ENCODE results near the gene GNG11. TPM values are rescaled to one million over a fixed set of nuclear protein-coding genes. Genes with fewer than 3 reads are reported as not detected.
"Not testable (repeated sequence)": the region's sequence is repeated elsewhere in the genome, so short reads cannot be mapped to it uniquely, and the experiment has no call there.

Gene GNG11
- total RNA-seq, 1 donor from 2014 or later, result 0.86 TPM

GRCh38 chr7:93913197-93913596, 8.3 kb upstream of the GNG11 start:
- Mint-ChIP-seq H3K4me1 (peaks cover 10% of the 10 kb centered on the region), H3K4me3 (no peak overlapping the region), H3K36me3 (no peaks in the 10 kb centered on the region), H3K9me3 (no peaks in the 10 kb centered on the region), H3K27me3 (ENCODE audit: insufficient read depth, low read depth) (no peaks in the 10 kb centered on the region), H3K27ac (no peak overlapping the region)
- TF ChIP-seq EZH2phosphoT487 (IDR thresholded peaks at IDR 0.05), result no peak
- no peak for TF ChIP-seq EZH2 (IDR thresholded peaks at IDR 0.05)
- TF ChIP-seq CTCF (IDR thresholded peaks at IDR 0.05), result no peak
- Histone ChIP-seq H3K4me1 (no peaks in the 10 kb centered on the region), H3K9ac (no peak overlapping the region), H4K20me1 (ENCODE audit: low read depth) (no peaks in the 10 kb centered on the region), H3K79me2 (ENCODE audit: low read depth) (no peaks in the 10 kb centered on the region), H3K4me3 (no peak overlapping the region), H3K27me3 (no peaks in the 10 kb centered on the region), H3F3A (ENCODE audit: low read depth) (no peaks in the 10 kb centered on the region), H3K36me3 (no peaks in the 10 kb centered on the region), H3K4me2 (no peak overlapping the region), H2AFZ (replicated peaks) (no peak overlapping the region), H3K9me3 (ENCODE audit: low read depth) (no peaks in the 10 kb centered on the region), H3K27ac (no peak overlapping the region)
- no peak for DNase-seq (ENCODE audit: low spot score)

DNA sequence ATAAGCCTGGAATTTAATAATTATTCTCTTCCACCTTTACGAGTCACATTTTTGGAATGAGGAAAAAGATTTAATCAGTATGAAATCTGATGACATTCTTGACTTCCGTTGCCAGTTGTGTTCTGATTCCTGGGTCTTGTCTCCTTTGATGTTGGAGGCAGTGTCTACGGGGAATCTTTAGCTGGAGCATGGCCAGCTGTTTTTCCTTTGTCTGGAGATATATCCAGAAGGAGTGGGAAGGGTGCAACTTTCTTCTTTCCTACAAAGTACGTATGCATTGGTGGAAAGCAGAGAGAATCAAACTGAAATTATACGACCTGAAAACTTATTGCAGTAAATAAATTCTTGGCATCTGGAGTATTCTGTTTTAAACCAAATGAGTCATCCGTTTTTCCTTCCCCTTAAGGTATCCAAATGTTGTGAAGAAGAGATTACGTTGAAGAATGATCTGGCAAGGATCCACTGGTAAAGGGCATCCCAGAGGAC, 6.9 kb upstream of the GNG11 start:
- Mint-ChIP-seq H3K4me3 (no peak overlapping the region), H3K36me3 (no peaks in the 10 kb centered on the region), H3K27ac (no peak overlapping the region), H3K4me1 (peaks cover 10% of the 10 kb centered on the region), H3K9me3 (no peaks in the 10 kb centered on the region), H3K27me3 (ENCODE audit: insufficient read depth, low read depth) (no peaks in the 10 kb centered on the region)
- no peak for TF ChIP-seq EZH2 (IDR thresholded peaks at IDR 0.05)
- TF ChIP-seq CTCF (IDR thresholded peaks at IDR 0.05), result no peak
- no peak for DNase-seq (ENCODE audit: low spot score)
- Histone ChIP-seq H2AFZ (replicated peaks) (no peak overlapping the region), H3K27ac (no peak overlapping the region), H3K27me3 (no peaks in the 10 kb centered on the region), H3K36me3 (no peaks in the 10 kb centered on the region), H4K20me1 (ENCODE audit: low read depth) (no peaks in the 10 kb centered on the region), H3K4me2 (no peak overlapping the region), H3F3A (ENCODE audit: low read depth) (no peaks in the 10 kb centered on the region), H3K9me3 (ENCODE audit: low read depth) (no peaks in the 10 kb centered on the region), H3K4me1 (no peaks in the 10 kb centered on the region), H3K4me3 (no peak overlapping the region), H3K9ac (no peak overlapping the region), H3K79me2 (ENCODE audit: low read depth) (no peaks in the 10 kb centered on the region)

DNA sequence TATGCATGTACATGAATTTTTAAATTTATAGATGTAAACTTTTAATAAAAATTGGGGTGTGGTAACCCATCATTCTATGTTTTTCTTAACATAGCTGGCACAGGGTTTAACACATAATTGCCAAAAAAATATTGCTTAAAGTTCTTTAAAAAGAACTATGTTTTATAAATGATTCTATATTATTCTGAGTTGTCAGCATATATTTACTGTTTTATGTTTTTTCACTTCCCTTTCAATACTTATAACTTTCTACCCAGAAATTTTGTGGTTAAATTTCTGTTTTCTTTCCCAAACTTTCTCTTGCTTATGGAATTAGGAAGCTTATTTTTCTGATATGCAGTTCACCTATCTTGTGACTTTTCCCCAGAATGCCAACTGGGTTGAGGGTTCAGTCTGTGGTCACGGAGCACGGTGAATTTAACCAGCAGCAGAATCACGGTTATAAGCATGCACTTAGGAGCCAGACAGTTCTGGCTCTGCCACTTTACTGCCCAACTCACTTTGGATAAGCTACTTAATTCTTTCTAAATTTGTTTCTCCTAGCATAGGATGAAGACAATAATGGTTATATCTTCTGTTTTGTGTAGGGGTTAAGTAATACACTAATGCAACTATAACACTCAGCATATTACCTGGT, 6.2 kb upstream of the GNG11 start:
- not testable (repeated sequence) for DNase-seq (ENCODE audit: low spot score); H3K27me3 ChIP-seq; H2AFZ ChIP-seq (replicated peaks); H3K27ac ChIP-seq; H4K20me1 ChIP-seq (ENCODE audit: low read depth); H3K9me3 Mint-ChIP-seq; H3K4me3 ChIP-seq; H3K36me3 ChIP-seq; H3K27ac Mint-ChIP-seq; H3F3A ChIP-seq (ENCODE audit: low read depth); H3K4me3 Mint-ChIP-seq; H3K9ac ChIP-seq; H3K36me3 Mint-ChIP-seq; H3K4me2 ChIP-seq; H3K4me1 ChIP-seq; H3K9me3 ChIP-seq (ENCODE audit: low read depth); H3K4me1 Mint-ChIP-seq; H3K79me2 ChIP-seq (ENCODE audit: low read depth); H3K27me3 Mint-ChIP-seq (ENCODE audit: insufficient read depth, low read depth)

DNA sequence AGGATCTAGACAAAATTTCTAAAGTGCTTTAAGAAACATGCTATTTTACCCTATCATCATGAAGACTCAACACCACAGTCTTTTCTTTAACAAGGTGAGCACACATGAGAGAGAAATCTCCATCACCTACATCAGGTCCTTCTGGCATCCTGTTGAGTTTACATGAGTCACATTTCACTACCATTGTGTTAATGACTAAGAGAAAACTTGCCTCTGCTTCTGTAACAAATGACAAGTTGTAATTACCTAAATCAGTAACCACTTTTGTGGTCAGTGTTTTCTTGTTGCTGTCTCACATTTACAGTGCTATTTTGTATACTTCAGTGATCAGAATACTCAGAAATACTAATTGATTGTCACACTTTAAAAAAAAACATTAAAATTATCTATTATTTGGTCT, 5.6 kb upstream of the GNG11 start:
- H2AFZ ChIP-seq (replicated peaks); H3K9me3 ChIP-seq (ENCODE audit: low read depth); H3K27me3 ChIP-seq; H3K27me3 Mint-ChIP-seq (ENCODE audit: insufficient read depth, low read depth); H4K20me1 ChIP-seq (ENCODE audit: low read depth); H3K36me3 ChIP-seq; DNase-seq (ENCODE audit: low spot score); H3K4me3 ChIP-seq; H3K4me1 ChIP-seq; H3K4me1 Mint-ChIP-seq; H3F3A ChIP-seq (ENCODE audit: low read depth); H3K27ac Mint-ChIP-seq; H3K27ac ChIP-seq; H3K79me2 ChIP-seq (ENCODE audit: low read depth); H3K4me3 Mint-ChIP-seq; H3K36me3 Mint-ChIP-seq; H3K9me3 Mint-ChIP-seq; H3K4me2 ChIP-seq; H3K9ac ChIP-seq: not testable (repeated sequence)

GRCh38 chr7:93916315-93916714, 5.2 kb upstream of the GNG11 start:
- H3K4me3 ChIP-seq; H3K9ac ChIP-seq; H3K4me3 Mint-ChIP-seq; H3K27ac ChIP-seq; H3K4me2 ChIP-seq; H3K27me3 Mint-ChIP-seq (ENCODE audit: insufficient read depth, low read depth); H2AFZ ChIP-seq (replicated peaks); H3K36me3 ChIP-seq; H3K36me3 Mint-ChIP-seq; H3K9me3 ChIP-seq (ENCODE audit: low read depth); H3K79me2 ChIP-seq (ENCODE audit: low read depth); DNase-seq (ENCODE audit: low spot score); H3K27ac Mint-ChIP-seq; H4K20me1 ChIP-seq (ENCODE audit: low read depth); H3K27me3 ChIP-seq; H3K9me3 Mint-ChIP-seq; H3F3A ChIP-seq (ENCODE audit: low read depth): not testable (repeated sequence)
- peaks cover 12% of the 10 kb centered on the region for H3K4me1 Mint-ChIP-seq
- H3K4me1 ChIP-seq, result peaks cover 11% of the 10 kb centered on the region

All from neural progenitor cell (in vitro differentiated cells).